K562 (cell line): ENCODE data around the gene PCDHGA8. TPM values are rescaled to one million over a fixed set of nuclear protein-coding genes. Genes with fewer than 3 reads are reported as not detected.

Source experiments
- CHCHD3 ChIP-seq: fragments of 250-450 bp; sonication (Bioruptor Pico); IDR thresholded peaks from 2 replicates; pipeline ENCODE4 v2.1.2; 2022; ENCODE audit warnings: mild to moderate bottlenecking
- MEF2A ChIP-seq: IDR thresholded peaks from 2 replicates; pipeline ENCODE4 v1.6.1; 2011; ENCODE audit warnings: low read depth, mild to moderate bottlenecking, low read length, moderate library complexity; ENCODE audit not compliant: control insufficient read depth
- polyA plus RNA-seq, 8 experiments: library from polyadenylated mRNA; depleted of rRNA in 4 of 8; stranded (reverse) in 5 of 8; unstranded in 3 of 8; fragments of >200 nt; fragmentation: Nextera tagmentation in 2 of 8; fragmentation: Illumina TruSeq in 1 of 8; extraction: Ambion mirVana in 2 of 8; extraction: Trizol in 1 of 8; gene quantifications; 2 replicates each; pipeline versions ENCODE4 v1.2.1 to v1.2.3, GENCODE V29; 2011 to 2014; ENCODE audit warnings: inconsistent platforms in 1 of 8, missing spikeins in 1 of 8
- total RNA-seq, 7 experiments: library from RNA; depleted of rRNA in 6 of 7; stranded (reverse); fragments of >200 nt in 6 of 7; fragmentation: Illumina TruSeq in 2 of 7; extraction: Trizol in 2 of 7; gene quantifications; 2 replicates each; pipeline versions ENCODE4 v1.2.1 to v1.2.3, GENCODE V29; 2011 to 2021; ENCODE audit warnings: low replicate concordance in 1 of 7
- TF ChIP-seq, protein P1 (sequence below): sonication (generic); formaldehyde crosslinking; IDR thresholded peaks from 2 replicates; pipeline ENCODE4 v1.8.1; 2023; ENCODE audit warnings: missing genetic modification reagents, mild to moderate bottlenecking, borderline replicate concordance
- TF ChIP-seq, protein P2 (sequence below): fragments of 150-350 bp; IDR thresholded peaks from 2 replicates; pipeline ENCODE4 v1.6.1; 2014; ENCODE audit warnings: low read depth, mild to moderate bottlenecking, low read length, borderline replicate concordance

PCDHGA8 gene
- total and polyA plus RNA-seq, 9 of the 15 experiments (the other 6 are each of a cell fraction or from before 2014, with no cell fraction given), result 0.04 to 0.11 (median 0.07) TPM; not detected in 2

DNA sequence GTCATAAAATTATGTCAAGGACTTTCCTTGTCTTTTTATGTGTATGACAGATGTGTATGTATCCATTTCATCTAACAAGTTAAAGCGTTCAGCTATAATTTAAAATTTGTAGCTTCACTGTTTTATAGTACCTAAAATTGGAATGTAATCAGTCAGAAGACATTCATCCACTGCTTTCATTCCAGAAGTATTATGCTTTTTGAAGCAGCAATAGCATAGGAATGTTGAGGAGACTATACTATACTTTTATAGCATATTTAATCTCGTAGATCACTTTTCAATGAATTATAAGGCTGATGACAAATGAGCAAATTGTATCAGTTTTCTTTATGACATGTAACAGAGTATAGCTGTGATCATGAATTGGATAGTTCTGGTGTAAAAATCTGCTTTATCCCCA, 44.8 kb downstream of the PCDHGA8 start (continued):
- TF ChIP-seq, protein P1, sequence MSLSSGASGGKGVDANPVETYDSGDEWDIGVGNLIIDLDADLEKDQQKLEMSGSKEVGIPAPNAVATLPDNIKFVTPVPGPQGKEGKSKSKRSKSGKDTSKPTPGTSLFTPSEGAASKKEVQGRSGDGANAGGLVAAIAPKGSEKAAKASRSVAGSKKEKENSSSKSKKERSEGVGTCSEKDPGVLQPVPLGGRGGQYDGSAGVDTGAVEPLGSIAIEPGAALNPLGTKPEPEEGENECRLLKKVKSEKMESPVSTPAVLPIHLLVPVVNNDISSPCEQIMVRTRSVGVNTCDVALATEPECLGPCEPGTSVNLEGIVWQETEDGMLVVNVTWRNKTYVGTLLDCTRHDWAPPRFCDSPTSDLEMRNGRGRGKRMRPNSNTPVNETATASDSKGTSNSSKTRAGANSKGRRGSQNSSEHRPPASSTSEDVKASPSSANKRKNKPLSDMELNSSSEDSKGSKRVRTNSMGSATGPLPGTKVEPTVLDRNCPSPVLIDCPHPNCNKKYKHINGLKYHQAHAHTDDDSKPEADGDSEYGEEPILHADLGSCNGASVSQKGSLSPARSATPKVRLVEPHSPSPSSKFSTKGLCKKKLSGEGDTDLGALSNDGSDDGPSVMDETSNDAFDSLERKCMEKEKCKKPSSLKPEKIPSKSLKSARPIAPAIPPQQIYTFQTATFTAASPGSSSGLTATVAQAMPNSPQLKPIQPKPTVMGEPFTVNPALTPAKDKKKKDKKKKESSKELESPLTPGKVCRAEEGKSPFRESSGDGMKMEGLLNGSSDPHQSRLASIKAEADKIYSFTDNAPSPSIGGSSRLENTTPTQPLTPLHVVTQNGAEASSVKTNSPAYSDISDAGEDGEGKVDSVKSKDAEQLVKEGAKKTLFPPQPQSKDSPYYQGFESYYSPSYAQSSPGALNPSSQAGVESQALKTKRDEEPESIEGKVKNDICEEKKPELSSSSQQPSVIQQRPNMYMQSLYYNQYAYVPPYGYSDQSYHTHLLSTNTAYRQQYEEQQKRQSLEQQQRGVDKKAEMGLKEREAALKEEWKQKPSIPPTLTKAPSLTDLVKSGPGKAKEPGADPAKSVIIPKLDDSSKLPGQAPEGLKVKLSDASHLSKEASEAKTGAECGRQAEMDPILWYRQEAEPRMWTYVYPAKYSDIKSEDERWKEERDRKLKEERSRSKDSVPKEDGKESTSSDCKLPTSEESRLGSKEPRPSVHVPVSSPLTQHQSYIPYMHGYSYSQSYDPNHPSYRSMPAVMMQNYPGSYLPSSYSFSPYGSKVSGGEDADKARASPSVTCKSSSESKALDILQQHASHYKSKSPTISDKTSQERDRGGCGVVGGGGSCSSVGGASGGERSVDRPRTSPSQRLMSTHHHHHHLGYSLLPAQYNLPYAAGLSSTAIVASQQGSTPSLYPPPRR, result no peak
- TF ChIP-seq MEF2A (no peak), CHCHD3 (CRISPR knock-in tag) (no peak)
- TF ChIP-seq, protein P2, sequence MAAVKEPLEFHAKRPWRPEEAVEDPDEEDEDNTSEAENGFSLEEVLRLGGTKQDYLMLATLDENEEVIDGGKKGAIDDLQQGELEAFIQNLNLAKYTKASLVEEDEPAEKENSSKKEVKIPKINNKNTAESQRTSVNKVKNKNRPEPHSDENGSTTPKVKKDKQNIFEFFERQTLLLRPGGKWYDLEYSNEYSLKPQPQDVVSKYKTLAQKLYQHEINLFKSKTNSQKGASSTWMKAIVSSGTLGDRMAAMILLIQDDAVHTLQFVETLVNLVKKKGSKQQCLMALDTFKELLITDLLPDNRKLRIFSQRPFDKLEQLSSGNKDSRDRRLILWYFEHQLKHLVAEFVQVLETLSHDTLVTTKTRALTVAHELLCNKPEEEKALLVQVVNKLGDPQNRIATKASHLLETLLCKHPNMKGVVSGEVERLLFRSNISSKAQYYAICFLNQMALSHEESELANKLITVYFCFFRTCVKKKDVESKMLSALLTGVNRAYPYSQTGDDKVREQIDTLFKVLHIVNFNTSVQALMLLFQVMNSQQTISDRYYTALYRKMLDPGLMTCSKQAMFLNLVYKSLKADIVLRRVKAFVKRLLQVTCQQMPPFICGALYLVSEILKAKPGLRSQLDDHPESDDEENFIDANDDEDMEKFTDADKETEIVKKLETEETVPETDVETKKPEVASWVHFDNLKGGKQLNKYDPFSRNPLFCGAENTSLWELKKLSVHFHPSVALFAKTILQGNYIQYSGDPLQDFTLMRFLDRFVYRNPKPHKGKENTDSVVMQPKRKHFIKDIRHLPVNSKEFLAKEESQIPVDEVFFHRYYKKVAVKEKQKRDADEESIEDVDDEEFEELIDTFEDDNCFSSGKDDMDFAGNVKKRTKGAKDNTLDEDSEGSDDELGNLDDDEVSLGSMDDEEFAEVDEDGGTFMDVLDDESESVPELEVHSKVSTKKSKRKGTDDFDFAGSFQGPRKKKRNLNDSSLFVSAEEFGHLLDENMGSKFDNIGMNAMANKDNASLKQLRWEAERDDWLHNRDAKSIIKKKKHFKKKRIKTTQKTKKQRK, result no peak
